Measurements from ENCODE around the gene XAGE3.

- no peak for TF ChIP-seq CTCF (conservative IDR thresholded peaks at IDR 0.05 in 1 of 2, IDR thresholded peaks at IDR 0.05 in 1 of 2; ENCODE audit: low read depth in 1 of 2, low read length in 2 of 2)
- TF ChIP-seq EZH2 (IDR thresholded peaks at IDR 0.05; ENCODE audit: low read length, missing control alignments), result no peak
Observed at GRCh38 chrX:52867610-52868348, at the start of gene XAGE3.
